ENCODE measurements around the gene C16orf54.
"Not testable (repeated sequence)": the region's sequence is repeated elsewhere in the genome, so short reads cannot be mapped to it uniquely, and the experiment has no call there.

GRCh38 chr16:29783094-29783953 lies 37.5 kb upstream of the C16orf54 start:
- not testable (repeated sequence) for TF ChIP-seq ELF1 (tag; IDR thresholded peaks at IDR 0.05); CTCF (IDR thresholded peaks at IDR 0.05 in 2 of 3, conservative IDR thresholded peaks at IDR 0.05 in 1 of 3; ENCODE audit: insufficient read depth in 2 of 3, low read depth in 1 of 3, low read length in 3 of 3); MLLT1 (IDR thresholded peaks at IDR 0.05); CREB1 (IDR thresholded peaks at IDR 0.05); CREB1 (CRISPR knock-in tag; IDR thresholded peaks at IDR 0.05); EZH2 (IDR thresholded peaks at IDR 0.05; ENCODE audit: borderline replicate concordance, low read depth, low read length); RBM17 (IDR thresholded peaks at IDR 0.05; ENCODE audit: borderline replicate concordance, low read depth, low read length)
- peak; percentile 30; the same call in 1 of the 2 replicates for TF ChIP-seq DPF2 (IDR thresholded peaks at IDR 0.05)
- peak; percentile 70 for TF ChIP-seq ZNF707 (CRISPR knock-in tag; conservative IDR thresholded peaks at IDR 0.05)
